Measurements from ENCODE around the gene TCN2. TPM values are rescaled to one million over a fixed set of nuclear protein-coding genes. Genes with fewer than 3 reads are reported as not detected.

Gene TCN2
- total and polyA plus RNA-seq, 2 donors (not counting 1 experiment from before 2014, with no cell fraction given), result 7.1 to 10.8 TPM

DNA sequence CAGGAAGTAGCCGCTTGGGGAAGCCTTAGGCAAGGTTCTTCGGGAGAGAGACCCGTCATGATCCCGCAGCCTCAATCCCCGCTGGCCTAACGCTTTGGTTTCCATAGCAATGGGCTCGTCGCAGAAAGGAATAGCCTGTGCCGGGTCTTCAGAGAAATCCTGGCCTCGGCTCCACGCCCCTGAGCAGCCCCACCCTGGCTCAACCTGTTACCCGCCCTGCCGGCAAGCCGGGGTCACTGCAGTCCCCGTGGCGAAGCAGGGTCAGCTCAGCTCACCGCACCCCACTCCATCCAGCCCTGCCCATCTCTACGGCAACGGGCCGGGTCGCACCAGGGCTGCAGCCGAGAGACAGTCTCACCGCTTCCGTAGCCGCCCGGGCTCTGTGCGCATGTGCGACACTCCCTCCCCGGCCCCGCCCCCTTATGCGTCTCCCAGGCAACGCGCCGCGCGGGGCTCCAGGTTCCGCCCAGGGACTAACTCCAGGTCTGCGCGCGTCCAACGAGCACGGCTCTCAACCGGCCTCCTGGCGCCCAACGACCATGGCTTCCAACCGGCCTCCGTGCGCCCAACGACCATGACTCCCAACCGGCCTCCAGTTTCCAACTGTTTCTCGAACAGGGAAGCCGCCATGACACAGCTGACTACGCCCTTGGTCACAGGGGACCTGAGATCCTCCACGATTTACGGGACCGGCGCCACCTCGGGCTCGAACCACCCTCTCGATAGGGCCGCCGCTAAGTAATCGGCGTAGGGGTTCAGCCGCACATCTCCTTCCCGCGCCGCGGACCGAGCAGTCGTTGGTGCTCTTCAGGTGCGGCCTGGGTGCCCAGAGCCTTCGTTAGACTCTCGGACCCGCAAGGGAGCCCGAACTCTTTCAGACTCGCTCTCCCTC lies 60.8 kb downstream of the TCN2 start, which contains the start of gene DUSP18:
TSS of gene DUSP18 (minus strand) at position 382 of the 892 bp plus-strand sequence. CDS start 3,872 bp downstream, outside the sequence.
- peak within 1 kb of the TSS; percentile 97 for H2AFZ ChIP-seq (ENCODE audit: low read length)
- TF ChIP-seq, protein P1, sequence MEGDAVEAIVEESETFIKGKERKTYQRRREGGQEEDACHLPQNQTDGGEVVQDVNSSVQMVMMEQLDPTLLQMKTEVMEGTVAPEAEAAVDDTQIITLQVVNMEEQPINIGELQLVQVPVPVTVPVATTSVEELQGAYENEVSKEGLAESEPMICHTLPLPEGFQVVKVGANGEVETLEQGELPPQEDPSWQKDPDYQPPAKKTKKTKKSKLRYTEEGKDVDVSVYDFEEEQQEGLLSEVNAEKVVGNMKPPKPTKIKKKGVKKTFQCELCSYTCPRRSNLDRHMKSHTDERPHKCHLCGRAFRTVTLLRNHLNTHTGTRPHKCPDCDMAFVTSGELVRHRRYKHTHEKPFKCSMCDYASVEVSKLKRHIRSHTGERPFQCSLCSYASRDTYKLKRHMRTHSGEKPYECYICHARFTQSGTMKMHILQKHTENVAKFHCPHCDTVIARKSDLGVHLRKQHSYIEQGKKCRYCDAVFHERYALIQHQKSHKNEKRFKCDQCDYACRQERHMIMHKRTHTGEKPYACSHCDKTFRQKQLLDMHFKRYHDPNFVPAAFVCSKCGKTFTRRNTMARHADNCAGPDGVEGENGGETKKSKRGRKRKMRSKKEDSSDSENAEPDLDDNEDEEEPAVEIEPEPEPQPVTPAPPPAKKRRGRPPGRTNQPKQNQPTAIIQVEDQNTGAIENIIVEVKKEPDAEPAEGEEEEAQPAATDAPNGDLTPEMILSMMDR (conservative IDR thresholded peaks at IDR 0.05 in 1 of 2, IDR thresholded peaks at IDR 0.05 in 1 of 2; ENCODE audit: low read depth in 1 of 2, low read length in 2 of 2), result peak; percentile 23 to 37
- no peak for TF ChIP-seq EZH2 (IDR thresholded peaks at IDR 0.05; ENCODE audit: low read length, missing control alignments)
- H3K9ac ChIP-seq (ENCODE audit: insufficient read depth, low read length), result peak within 1 kb of the TSS; percentile 84
- H3K4me1 ChIP-seq (ENCODE audit: control insufficient read depth, extremely low read depth, insufficient read depth, low read length), result peaks cover 2% of the 10 kb centered on the region
- peak within 1 kb of the TSS; percentile 54 to 83 (median 68) for H3K4me3 ChIP-seq (replicated peaks in 1 of 4; ENCODE audit: control extremely low read depth in 1 of 4, insufficient read depth in 1 of 4, low read depth in 3 of 4, low read length in 4 of 4)
- DNase-seq (ENCODE audit: low read depth in 2 of 2), result peak; percentile 84 to 88
- peaks cover 2% of the 10 kb centered on the region for H3K36me3 ChIP-seq (ENCODE audit: control insufficient read depth, insufficient read depth, low read length)
- H3K4me2 ChIP-seq (ENCODE audit: extremely low read depth, insufficient read depth, low read length), result peak within 1 kb of the TSS; percentile 98
- no peaks in the 10 kb centered on the region for H3K79me2 ChIP-seq (ENCODE audit: control insufficient read depth, insufficient read depth, low read length)
- H3K27me3 ChIP-seq (ENCODE audit: control insufficient read depth, insufficient read depth, low read length), result no peaks in the 10 kb centered on the region
- H4K20me1 ChIP-seq (ENCODE audit: control insufficient read depth, extremely low read depth, insufficient read depth, low read length), result no peaks in the 10 kb centered on the region
- H3K27ac ChIP-seq (ENCODE audit: insufficient read depth, low read length), result peak within 1 kb of the TSS; percentile 84
- H3K9me3 ChIP-seq (ENCODE audit: control insufficient read depth, insufficient read depth, low read depth, low read length), result no peaks in the 10 kb centered on the region

DNA sequence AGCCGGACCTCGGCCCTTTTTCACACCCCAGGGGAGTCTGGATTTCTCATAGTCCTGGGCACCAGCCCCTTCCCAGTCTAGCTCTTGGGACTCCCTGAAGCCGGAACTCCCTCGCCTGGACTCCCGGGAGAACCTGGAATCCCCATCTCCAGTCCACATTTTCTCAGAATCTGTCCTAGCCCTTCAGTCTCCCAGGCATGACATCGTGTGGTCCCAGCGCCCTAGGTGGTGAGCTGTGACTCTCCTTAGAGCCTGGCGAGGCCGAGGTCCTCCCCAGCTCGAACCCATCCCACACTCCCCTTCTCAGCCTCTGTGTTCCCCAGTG lies 61.4 kb downstream of the TCN2 start:
- Histone ChIP-seq H3K9ac (ENCODE audit: insufficient read depth, low read length) (peak overlapping the region; percentile 84), H3K4me3 (replicated peaks in 1 of 4; ENCODE audit: control extremely low read depth in 1 of 4, insufficient read depth in 1 of 4, low read depth in 3 of 4, low read length in 4 of 4) (peak overlapping the region; percentile 54 to 83 (median 68)), H3K79me2 (ENCODE audit: control insufficient read depth, insufficient read depth, low read length) (no peaks in the 10 kb centered on the region), H3K27me3 (ENCODE audit: control insufficient read depth, insufficient read depth, low read length) (no peaks in the 10 kb centered on the region), H2AFZ (ENCODE audit: low read length) (peak overlapping the region; percentile 97), H3K27ac (ENCODE audit: insufficient read depth, low read length) (peak overlapping the region; percentile 84), H3K9me3 (ENCODE audit: control insufficient read depth, insufficient read depth, low read depth, low read length) (no peaks in the 10 kb centered on the region), H3K4me1 (ENCODE audit: control insufficient read depth, extremely low read depth, insufficient read depth, low read length) (peaks cover 2% of the 10 kb centered on the region), H4K20me1 (ENCODE audit: control insufficient read depth, extremely low read depth, insufficient read depth, low read length) (no peaks in the 10 kb centered on the region), H3K4me2 (ENCODE audit: extremely low read depth, insufficient read depth, low read length) (peak overlapping the region; percentile 98), H3K36me3 (ENCODE audit: control insufficient read depth, insufficient read depth, low read length) (peaks cover 2% of the 10 kb centered on the region)
- peak in 1 of 2 donors; percentile 7 for DNase-seq (ENCODE audit: low read depth in 2 of 2)
- TF ChIP-seq EZH2 (IDR thresholded peaks at IDR 0.05; ENCODE audit: low read length, missing control alignments), result no peak
- TF ChIP-seq, protein P1 (conservative IDR thresholded peaks at IDR 0.05 in 1 of 2, IDR thresholded peaks at IDR 0.05 in 1 of 2; ENCODE audit: low read depth in 1 of 2, low read length in 2 of 2), result no peak

DNA sequence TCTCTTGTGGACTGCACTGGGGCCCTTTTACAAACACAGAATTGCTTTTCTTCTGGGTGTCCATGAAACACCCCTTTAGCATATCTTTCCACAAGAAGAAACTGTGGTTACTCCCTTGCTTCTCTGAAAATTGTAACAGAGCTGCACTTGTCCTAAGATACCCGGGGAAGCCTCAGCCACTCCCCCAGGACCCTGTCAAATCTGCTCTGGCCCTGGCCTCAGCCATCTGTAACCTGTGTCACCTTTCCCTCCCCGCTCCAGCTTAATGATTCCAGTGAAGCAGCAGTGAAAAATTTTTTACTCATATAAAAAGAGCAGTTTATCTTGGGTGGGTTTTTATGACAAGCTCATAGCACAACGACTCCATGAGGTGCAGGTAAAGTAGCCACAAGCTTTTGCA lies 64.1 kb downstream of the TCN2 start:
- Histone ChIP-seq H3K27me3 (ENCODE audit: control insufficient read depth, insufficient read depth, low read length) (no peaks in the 10 kb centered on the region), H3K4me3 (replicated peaks in 1 of 4; ENCODE audit: control extremely low read depth in 1 of 4, insufficient read depth in 1 of 4, low read depth in 3 of 4, low read length in 4 of 4) (no peak overlapping the region), H3K4me2 (ENCODE audit: extremely low read depth, insufficient read depth, low read length) (no peak overlapping the region), H3K4me1 (ENCODE audit: control insufficient read depth, extremely low read depth, insufficient read depth, low read length) (peaks cover 2% of the 10 kb centered on the region), H3K9me3 (ENCODE audit: control insufficient read depth, insufficient read depth, low read depth, low read length) (no peaks in the 10 kb centered on the region), H3K27ac (ENCODE audit: insufficient read depth, low read length) (no peak overlapping the region), H2AFZ (ENCODE audit: low read length) (no peak overlapping the region), H3K36me3 (ENCODE audit: control insufficient read depth, insufficient read depth, low read length) (no peaks in the 10 kb centered on the region), H3K79me2 (ENCODE audit: control insufficient read depth, insufficient read depth, low read length) (no peaks in the 10 kb centered on the region), H3K9ac (ENCODE audit: insufficient read depth, low read length) (no peak overlapping the region), H4K20me1 (ENCODE audit: control insufficient read depth, extremely low read depth, insufficient read depth, low read length) (no peaks in the 10 kb centered on the region)
- no peak for DNase-seq (ENCODE audit: low read depth in 2 of 2)
- no peak for TF ChIP-seq EZH2 (IDR thresholded peaks at IDR 0.05; ENCODE audit: low read length, missing control alignments)
- TF ChIP-seq, protein P1 (conservative IDR thresholded peaks at IDR 0.05 in 1 of 2, IDR thresholded peaks at IDR 0.05 in 1 of 2; ENCODE audit: low read depth in 1 of 2, low read length in 2 of 2), result no peak
